Midbrain (tissue), 1 donor: ENCODE measurements around the gene C11orf68.
A peak's percentile ranks its signal among the peaks of the same experiment; 100 is the strongest.
"Not testable (repeated sequence)": the region's sequence is repeated elsewhere in the genome, so short reads cannot be mapped to it uniquely, and the experiment has no call there.

Experiments used
- DNase-seq: peaks from one replicate; lab custom pipeline; 2025; lab: John Stamatoyannopoulos, UW

C11orf68 gene

DNA sequence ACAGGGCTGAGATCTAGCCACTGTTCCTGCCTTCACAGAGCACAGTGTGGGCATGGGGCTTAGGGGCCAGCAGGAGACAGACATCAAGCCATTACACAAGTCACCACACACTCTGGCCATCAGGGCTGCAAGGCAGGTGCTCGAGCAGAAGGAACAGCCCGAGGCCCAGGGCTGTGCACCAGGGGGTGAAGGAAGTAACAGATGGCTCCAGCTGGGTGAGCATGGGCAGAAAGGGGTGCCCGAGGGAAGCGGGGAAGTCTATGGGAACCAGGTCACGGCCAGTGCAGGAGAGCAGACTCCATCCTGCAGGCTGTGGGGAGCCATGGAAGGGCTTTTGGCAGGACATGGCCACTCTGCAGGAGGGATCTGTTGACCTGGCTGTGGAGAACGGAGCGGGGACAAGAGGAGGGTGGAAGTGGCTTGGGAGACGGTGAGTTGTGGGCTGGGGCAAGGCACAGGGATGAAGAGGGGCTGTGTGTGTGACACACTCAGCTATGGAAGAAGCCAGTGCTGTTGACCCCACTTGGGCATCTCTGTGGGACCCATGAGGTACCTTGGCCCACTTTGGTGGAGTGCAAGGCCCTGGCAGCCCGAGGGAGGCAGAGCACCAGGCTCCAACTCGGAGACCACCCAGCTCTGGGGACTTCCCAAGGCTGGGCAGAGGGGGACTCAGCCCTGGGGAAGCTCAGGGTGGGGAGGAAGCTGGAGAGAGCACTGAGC, 3.6 kb downstream of the C11orf68 start:
- no peak for DNase-seq

DNA sequence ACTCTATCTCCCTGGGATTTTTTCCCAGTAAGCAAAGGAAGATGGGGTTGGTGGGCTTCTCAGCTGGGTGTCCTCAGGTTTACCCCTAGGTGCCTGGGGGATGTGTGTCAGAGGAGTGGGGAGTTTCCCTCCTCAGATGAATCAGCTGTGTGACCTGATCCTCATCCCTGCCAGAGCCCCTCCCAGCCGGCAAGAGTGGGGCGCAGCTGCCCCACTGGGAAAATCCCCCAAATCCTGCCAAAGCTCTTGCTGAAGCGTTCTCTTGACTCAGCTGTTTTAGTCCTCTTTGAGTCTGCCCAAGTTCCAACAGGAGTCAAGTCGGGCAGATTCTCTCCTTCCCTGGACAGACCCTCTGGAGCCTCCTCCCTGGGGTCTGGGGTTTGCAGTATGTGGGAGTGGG, 6.0 kb downstream of the C11orf68 start:
- DNase-seq, result no peak

DNA sequence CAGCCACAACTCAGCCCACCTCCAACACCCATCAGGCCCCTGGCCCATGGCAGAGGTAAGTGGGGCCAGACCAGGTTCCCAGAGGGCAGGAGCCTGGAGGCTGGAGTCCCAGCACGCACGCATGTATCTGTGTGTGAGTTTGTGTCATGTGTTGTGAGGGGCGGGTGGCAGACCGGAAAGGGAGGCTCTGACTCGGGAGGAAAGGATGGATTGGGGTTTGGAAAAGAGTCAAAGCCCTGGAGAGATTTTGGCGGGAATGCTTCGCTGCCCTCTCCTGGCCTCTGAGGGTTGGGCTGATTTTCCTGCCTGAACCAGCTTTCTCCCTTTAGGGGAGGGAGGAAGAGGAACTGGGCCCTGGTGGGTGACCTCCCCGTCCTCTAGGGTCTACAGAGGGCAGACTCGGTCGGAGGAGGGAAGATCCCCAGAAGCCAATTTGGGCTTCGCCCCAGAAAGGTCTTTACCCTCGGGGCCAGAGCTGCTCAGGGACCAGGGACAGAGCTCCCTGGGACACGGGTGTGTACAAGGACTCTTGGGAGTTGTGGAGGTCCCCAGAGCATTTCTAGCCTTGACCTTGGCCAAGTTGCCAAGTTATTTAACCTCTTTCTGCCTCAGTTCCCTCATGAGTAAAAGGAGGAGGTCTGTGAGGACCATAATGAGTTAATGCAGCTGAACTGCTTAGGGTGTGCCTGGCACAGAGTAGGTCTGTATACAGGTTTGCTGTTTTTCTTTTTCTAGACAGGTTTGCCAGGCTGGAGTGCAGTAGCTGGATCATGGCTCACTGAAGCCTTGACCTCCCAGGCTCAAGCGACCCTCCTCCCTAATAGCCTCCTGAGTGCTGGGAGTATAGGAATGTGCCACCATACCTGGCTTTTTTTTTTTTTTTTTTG, 6.9 kb downstream of the C11orf68 start:
- no peak for DNase-seq

DNA sequence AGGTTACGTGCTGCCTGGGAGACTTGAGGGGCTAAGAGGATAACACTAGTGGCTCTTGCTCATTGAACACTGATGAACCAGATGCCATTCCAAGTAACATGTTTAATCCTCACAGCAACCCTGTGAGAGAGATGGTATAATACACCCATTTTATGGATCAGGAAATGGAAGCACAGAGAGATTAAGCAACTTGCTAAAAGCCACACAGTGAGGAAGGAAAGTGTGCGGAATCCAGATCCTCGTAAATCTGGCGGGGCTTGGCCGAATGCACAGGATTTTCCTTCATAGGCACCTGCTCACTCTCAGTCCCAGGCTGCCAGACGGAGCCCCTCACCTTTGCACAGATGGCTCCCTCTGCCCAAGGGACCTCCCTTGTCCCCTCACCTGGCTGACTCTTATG, 11.0 kb downstream of the C11orf68 start:
- no peak for DNase-seq

DNA sequence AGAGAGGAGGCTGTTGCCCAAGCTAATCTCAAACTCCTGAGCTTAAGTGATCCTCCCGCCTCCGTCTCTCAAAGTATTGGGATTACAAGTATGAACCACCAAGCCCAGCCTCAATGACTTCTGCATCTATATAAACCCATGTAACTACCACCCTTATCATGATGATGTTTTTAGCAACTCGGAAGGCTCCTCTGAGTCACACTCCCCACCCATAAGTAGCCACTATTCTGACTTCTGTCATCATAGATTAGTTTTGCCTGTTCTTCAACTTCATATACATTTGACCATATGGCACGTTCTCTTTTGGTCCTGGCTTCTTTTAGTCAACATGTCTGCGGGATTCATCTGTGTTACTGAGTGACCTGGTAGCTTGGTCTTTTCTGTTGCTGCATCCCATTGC, 12.3 kb downstream of the C11orf68 start:
- DNase-seq, result no peak

DNA sequence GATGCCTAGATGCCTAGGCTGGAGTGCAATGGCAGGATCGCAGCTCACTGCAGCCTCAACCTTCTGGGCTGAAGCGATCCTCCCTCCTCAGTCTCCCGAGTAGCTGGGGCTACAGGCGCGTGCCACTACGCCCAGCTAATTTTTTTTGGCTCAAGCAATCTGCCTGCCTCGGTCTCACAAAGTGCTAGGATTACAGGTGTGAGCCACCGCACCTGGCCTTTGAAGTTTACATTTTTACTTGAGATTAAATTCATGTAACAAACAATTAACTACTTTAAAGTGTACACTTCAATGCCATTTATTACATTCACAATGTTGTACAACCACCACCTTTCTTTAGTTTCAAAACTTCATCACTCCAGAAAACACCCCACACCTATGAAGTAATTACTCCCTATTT, 15.1 kb downstream of the C11orf68 start:
- no peak for DNase-seq

DNA sequence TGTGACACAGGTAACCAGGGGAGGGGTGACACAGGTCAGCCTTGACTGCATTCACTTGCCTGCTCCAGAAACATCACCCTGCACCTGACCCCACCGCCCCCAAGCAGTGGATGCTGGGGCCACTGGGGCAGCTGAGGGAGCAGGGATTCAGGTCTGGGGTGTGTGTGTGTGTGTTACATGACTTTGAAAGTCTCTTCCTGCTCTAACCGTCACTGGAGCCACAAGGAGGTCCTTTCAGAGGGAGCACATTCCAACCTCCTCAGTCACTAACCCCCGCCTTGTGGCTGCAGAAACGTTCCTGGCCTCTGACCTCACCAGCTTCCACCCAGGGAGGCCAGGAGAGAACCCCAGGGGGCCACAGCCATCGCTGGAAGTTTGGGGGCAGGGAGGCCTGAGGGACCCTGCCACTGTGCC, 15.8 kb downstream of the C11orf68 start:
- DNase-seq, result no peak

DNA sequence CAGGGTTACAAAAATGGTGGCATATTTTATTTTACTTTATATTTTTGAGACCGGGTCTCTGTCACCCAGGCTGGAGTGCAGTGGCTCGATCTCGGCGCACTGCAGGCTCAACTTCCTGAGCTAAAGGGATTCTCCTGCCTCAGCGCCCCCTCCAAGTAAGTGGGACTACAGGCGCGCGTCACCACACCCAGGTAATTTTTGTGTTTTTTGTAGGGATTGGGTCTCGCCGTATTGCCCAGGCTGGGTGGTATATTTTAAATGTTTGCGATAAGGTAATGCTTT, 18.0 kb downstream of the C11orf68 start:
- DNase-seq, result no peak

DNA sequence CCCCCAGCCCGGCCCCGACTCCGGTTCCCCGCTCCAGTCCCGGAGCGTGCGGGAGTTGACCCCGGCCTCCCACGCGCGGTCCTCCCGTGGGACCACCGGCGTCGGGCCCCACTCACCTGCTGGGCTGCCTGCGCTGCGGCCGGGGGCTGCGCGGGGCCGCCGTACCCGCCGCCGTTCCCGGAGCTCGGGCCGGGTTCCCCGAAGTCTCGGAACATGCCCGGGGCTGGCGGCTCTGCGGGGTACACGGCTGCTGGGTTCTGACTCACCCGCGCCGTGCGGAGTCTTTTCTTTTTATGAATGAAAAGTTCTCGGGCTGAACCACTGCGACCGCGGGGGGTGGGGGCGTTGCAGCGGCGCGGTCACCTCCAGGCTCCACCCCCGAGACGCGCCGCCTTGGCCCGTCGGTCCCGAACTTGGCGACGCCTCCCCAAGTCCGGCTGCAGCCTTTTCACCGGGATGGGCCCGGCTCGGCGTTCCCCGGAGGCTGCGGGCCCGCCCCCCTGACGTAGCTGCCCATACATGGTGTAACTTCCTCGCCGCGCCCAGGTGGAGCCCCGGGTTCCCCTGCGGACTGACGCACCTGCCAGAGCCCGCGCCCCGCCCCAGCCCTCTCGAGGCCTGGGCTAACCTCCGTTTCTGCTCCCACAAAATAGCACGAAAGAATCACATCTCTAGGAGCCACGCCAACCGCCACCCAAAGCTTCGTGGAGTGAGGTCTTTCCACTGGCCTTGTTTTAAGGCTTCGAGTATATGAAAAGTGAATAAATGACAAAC, 18.6 kb downstream of the C11orf68 start, which contains the start of gene FOSL1:
Gene FOSL1, minus strand, starts transcription at position 264 of the 774 bp plus-strand sequence. Its CDS starts 49 bp downstream, at position 215.
- peak; percentile 23 for DNase-seq

DNA sequence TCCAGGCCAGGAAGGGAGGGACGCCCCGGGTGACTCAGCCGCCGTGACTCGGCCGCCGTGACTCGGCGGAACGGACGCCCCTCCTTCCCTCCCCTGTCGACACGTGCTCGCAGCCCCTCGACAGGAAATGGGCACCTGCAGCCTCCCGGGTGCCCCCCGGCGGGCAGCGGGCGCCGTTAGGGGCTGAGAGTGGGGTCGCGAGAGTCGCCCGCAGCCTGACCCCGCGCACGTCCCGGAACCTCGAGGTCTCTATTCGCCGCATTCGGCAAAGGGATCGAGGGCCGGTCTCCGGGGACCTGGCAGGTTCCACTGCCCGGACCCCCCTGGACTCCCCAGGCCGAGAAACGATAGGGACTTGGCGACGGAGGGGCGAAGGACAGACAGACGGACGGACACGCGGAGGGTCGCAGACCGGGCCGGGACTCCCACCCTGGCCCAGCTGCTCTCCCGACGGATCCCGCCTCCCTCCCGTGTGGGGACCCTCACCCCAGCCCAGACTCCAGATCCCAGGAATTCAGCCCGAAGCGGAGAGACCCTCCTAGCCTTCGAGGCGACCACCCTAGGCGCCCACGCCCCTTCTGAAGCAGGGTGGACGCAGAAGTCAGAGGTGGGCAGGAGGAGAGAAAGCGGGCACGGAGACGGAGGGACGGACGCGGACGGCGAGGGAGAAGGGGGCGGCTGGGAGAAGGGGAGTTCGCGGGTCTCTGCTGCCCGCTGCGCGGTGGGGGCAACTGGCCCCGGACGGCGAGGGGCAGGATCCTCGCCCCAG, 19.3 kb downstream of the C11orf68 start:
- DNase-seq, result no peak

DNA sequence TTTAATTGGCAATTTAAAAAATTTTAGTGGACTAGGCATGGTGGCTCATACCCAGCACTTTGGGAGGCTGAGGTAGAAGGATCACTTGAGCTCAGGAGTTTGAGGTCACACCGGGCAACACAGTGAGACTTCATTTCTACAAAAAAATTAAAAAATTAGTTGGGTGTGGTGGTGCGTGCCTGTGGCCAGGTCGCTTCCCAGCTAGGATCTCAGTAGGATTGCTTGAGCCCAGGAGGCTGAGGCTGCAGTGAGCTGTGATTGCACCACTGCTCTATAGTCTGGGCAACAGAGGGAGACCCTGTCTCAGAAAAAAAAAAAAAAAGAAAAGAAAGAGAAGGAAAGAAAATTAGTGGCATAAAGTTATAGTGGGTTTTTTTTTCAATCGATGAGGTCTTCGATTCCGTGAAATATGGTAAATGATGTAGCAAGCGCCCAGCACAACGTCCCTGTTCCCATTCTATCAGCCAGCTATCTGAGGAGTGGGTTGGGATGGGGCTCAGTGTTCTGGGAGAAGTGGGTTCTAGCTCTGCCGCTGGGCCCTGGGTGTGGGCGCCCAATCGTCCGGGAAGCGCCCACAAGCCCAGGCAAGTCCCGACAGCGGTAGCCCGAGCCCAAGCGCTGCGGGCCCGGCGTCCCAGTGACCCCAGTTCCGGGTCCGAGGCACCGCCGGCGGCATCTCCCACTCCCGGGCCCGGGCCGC, 20.1 kb downstream of the C11orf68 start:
- no peak for DNase-seq

DNA sequence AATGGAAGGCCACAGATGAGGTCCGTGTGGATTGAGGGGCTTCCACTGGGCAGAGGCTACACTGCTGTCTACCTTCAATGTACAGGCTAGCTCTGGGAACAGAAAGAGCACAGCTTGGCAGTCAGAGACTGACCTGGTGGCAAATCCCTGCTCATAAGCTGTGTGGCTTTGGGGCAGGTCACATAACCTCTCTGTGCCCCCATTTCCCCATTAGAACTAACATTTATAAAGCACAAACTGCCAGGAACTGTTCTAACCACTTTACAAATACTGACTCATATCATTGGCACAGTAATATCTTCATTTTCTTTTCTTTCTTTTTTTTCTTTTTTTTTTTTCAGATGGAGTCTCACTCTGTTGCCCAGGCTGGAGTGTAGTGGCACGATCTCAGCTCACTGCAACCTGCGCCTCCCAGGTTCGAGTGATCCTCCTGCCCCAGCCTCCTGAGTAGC, 21.8 kb downstream of the C11orf68 start:
- DNase-seq, result no peak

DNA sequence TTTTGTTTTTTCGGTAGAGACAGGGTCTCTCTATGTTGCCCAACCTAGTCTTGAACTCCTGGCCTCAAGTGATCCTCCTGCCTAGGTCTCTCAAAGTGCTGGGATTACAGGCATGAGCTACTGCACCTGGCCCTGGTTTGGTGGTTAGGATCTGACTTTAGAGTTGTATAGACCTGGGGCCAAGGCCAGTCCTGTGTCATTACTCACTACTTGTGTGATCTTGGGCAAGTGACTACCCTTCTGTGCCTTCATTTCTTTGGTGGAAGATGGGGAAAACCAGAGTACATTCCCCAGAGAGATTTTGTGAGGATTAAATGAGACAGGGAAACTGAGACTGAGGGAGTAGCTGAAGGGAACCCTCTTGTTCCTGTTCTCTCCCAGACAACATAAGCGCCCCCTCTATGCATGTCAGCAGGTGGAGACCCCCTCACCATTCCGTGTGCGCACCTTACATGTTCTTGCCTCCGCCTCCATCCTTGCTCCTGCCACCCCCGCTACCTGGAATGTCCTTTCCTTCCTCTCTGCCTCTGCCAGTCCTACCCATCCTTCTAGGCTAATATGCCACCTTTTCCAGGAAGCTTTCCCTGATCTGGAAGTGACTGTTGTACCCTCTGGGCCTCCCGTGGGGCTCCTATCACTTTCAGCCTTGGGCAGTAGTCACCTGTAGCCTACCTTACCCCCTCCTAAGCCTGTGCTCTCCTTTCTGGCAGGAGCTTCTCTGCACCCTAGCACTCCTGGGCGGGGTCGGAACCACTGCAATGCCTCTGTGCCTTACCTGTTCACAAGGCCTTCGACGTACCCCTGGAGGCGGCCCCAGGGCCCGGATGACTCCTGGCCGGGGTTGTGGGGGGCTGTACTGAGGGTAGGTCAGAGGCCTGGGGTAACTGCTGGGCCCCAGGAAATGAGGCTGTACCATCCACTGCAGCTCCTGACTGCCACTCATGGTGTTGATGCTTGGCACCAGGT, 22.5 kb downstream of the C11orf68 start:
- DNase-seq, result no peak

DNA sequence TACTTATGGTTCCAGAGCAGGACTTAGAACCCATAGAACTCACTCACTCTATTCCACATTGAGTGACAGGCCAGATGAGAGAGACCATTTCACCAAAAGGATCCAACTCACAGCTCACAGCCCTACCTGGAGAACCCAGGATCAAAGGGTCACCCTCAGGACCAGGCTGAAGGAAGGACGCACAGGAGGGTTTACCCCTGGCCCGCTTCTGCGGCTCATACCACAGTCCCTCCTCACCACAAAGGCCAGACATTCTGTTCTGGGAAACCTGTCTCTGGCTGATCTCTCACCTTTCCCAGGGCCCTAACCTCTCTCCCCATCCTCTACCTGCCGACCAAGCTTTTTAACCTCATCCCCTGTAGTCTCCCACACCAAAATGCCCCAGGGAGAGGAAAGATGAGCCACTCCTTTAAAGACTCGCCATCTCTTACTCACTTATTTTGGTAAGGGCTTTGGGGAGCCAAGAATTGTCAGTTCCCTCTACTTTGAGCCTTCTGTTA, 23.3 kb downstream of the C11orf68 start:
- DNase-seq, result no peak

DNA sequence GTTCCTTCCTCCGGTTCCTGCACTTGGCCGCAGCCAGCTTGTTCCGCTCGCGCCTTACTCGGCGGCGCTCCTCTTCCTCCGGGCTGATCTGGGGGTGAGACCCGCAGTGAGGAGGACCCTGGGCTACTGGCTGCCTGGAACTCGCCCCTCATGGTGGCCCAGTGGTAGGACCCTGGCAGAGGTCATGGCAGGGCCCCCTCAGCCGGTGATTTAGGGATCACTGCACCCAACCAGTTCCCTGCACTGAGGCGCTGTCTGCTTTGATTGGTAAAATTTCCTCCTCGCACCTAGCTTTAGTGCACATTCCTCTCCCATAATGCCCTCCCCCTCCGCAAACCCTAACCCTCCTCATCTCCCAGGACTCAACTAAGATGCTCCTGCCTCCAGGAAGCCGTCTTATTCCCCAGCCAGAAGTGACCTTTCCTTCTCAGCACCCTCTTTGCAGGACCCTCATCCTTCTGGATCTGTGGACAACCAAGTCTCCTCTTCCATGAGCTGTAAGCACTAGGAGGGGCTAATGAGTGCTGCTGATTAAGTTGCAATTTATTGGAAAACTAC, 24.7 kb downstream of the C11orf68 start:
- DNase-seq, result no peak

DNA sequence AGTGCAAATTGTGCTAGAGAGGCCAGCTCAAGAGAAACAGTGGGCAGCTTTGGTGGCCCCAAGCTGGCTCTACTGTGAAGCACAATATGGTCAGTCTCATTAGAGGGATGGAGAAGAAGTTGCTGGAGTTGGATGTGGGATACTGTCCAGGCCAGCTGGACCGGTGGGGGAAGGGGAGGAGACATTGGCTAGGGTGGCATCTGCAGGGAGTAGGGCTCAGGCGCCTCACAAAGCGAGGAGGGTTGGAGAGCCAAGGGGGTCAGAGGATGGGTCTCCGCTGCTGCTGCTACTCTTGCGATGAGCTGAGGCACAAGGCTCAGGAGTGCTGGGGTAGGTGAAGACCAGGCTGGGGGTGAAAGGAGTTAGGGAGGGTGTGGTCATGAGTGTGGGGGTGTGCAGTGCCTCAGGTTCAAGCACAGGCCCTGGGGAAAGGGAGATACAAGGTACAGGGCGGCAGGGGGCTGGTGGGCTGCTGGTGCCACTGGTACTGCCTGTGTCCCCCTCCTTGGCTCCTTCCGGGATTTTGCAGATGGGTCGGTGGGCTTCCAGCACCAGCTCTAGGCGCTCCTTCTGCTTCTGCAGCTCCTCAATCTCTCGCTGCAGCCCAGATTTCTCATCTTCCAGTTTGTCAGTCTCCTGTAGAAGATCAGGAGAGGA, 26.1 kb downstream of the C11orf68 start:
- no peak for DNase-seq

DNA sequence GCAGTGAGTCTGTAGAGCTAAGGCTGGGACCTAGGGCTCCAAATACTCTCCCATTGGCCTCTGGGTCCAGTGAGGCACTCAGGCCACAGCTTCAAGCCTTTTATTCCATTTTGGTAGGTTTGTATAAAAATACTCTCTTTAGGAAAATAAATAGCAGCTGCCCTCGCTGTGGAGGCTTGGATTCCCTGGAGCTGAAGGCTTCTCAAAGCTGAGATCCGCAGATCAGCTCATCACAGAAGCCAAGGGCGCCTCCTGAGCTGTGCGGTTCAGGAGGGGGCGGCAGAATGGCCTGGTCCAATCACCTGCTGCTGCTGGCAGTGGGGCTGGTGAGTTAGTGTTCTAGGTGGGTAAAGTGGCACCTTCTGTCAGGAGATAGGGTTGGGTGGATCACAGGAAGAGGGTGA, 26.7 kb downstream of the C11orf68 start:
- DNase-seq, result not testable (repeated sequence)

DNA sequence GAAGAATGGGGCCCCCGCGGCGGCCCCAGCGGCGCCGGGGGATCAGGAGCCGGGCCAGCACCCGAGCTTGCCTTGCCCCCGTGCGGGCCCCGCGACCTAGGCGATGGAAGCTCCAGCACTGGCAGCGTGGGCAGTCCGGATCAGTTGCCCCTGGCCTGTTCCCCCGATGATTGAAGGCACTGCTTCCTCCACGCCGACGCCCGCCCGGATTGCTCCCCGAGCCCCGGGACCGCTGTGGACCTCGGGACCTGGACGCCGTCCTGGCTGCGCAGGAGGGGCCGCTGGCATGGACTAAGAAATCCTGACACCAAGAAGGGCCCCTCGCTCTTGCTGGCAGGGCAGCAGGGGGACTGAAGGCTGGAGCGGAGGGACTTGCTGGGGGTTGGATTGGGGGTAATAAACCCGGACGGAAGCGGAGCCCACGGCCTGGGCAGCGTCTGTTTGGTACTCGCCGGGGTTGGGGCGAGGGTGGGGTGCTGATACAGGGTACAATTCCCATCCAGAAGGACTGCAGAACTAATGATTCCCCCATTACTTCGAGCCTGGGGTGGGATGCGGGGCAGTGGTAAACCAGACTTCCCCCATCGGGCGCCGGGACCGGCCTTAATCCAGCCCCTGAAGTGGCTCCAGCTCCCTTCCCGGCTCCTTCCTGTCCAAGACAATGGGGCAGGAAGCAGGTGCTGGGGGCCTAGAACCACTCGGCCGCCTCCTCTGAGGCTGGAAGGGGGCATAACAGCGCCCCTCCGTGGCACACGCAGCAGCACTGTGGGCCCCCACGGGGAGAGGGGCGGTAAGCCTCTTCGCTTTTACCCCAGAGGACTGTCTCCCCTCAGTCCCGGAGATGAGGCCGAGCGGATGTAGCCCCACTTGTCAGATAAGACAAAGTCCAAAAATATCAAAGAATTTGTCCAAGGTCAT, 27.4 kb downstream of the C11orf68 start:
- no peak for DNase-seq
